Activated naive CD8-positive, alpha-beta T cell treated with anti-CD3 and anti-CD28 coated beads, Interleukin-2, amount 50 U/mL, for 24 hours (primary cell): ENCODE data around the gene FTO.

ENCODE experiments used
- ATAC-seq: fragments of 150-1000 bp; cut with Tn5 transposase; one replicate; pipeline ENCODE4 v1.10.0; 2021
- DNase-seq: peaks from one replicate; pipeline ENCODE4 v3.0.0; 2021
- H3K27ac Mint-ChIP-seq: one replicate; pipeline ENCODE4 v1.8.0; 2021; ENCODE audit warnings: mild to moderate bottlenecking, mixed read lengths
- H3K27me3 Mint-ChIP-seq: one replicate; pipeline ENCODE4 v1.8.0; 2021; ENCODE audit warnings: mixed read lengths
- H3K36me3 Mint-ChIP-seq: one replicate; pipeline ENCODE4 v1.8.0; 2021; ENCODE audit warnings: low read depth, mixed read lengths
- H3K4me1 Mint-ChIP-seq: one replicate; pipeline ENCODE4 v1.8.0; 2021; ENCODE audit warnings: mixed read lengths
- H3K4me3 Mint-ChIP-seq: one replicate; pipeline ENCODE4 v1.8.0; 2021; ENCODE audit warnings: mild to moderate bottlenecking, moderate library complexity, mixed read lengths
- H3K9me3 Mint-ChIP-seq: one replicate; pipeline ENCODE4 v1.8.0; 2021; ENCODE audit warnings: mixed read lengths

FTO gene

GRCh38 chr16:53804467-53804866 is 100.5 kb downstream of the FTO start:
- no peak overlapping the region for H3K27ac Mint-ChIP-seq

GRCh38 chr16:53805113-53805512 is 101.2 kb downstream of the FTO start:
- Mint-ChIP-seq H3K27me3 (no peaks in the 10 kb centered on the region), H3K36me3 (peaks cover 4% of the 10 kb centered on the region), H3K9me3 (no peaks in the 10 kb centered on the region), H3K4me3 (no peak overlapping the region), H3K27ac (no peak overlapping the region), H3K4me1 (peaks cover 14% of the 10 kb centered on the region)
- no peak for ATAC-seq
- no peak for DNase-seq

More at GRCh38 chr16:53804467-53804866, 100.5 kb downstream of the FTO start:
- H3K4me1 Mint-ChIP-seq, result peaks cover 14% of the 10 kb centered on the region
- H3K4me3 Mint-ChIP-seq, result no peak overlapping the region
- no peak for DNase-seq
- H3K9me3 Mint-ChIP-seq, result no peaks in the 10 kb centered on the region
- H3K27me3 Mint-ChIP-seq, result no peaks in the 10 kb centered on the region
- no peak for ATAC-seq
- peaks cover 4% of the 10 kb centered on the region for H3K36me3 Mint-ChIP-seq

GRCh38 chr16:53805752-53806151 is 101.8 kb downstream of the FTO start:
- Mint-ChIP-seq H3K27ac (no peak overlapping the region), H3K9me3 (no peaks in the 10 kb centered on the region), H3K27me3 (no peaks in the 10 kb centered on the region), H3K36me3 (peaks cover 10% of the 10 kb centered on the region), H3K4me1 (peaks cover 17% of the 10 kb centered on the region), H3K4me3 (no peak overlapping the region)
- ATAC-seq (no peak), DNase-seq (no peak)

GRCh38 chr16:53809088-53809932 is 105.4 kb downstream of the FTO start:
- Mint-ChIP-seq H3K27me3 (no peaks in the 10 kb centered on the region), H3K4me3 (no peak overlapping the region), H3K27ac (no peak overlapping the region), H3K36me3 (peaks cover 28% of the 10 kb centered on the region), H3K9me3 (no peaks in the 10 kb centered on the region), H3K4me1 (peaks cover 14% of the 10 kb centered on the region)
- no peak for ATAC-seq
- no peak for DNase-seq

GRCh38 chr16:53812914-53813313 is 109.0 kb downstream of the FTO start:
- Mint-ChIP-seq H3K4me3 (no peak overlapping the region), H3K27me3 (no peaks in the 10 kb centered on the region), H3K36me3 (peaks cover 52% of the 10 kb centered on the region), H3K27ac (no peak overlapping the region), H3K9me3 (no peaks in the 10 kb centered on the region), H3K4me1 (peaks cover 7% of the 10 kb centered on the region)
- DNase-seq (no peak), ATAC-seq (no peak)

GRCh38 chr16:53814801-53815200 is 110.8 kb downstream of the FTO start:
- no peaks in the 10 kb centered on the region for H3K9me3 Mint-ChIP-seq
- DNase-seq (no peak), ATAC-seq (no peak)
- H3K4me1 Mint-ChIP-seq, result peaks cover 10% of the 10 kb centered on the region
- no peak overlapping the region for H3K4me3 Mint-ChIP-seq
- no peaks in the 10 kb centered on the region for H3K27me3 Mint-ChIP-seq
- H3K36me3 Mint-ChIP-seq, result peaks cover 52% of the 10 kb centered on the region
- no peak overlapping the region for H3K27ac Mint-ChIP-seq

GRCh38 chr16:53816211-53816836 is 112.4 kb downstream of the FTO start:
- ATAC-seq (no peak), DNase-seq (no peak)
- Mint-ChIP-seq H3K27me3 (no peaks in the 10 kb centered on the region), H3K9me3 (no peaks in the 10 kb centered on the region), H3K36me3 (peaks cover 43% of the 10 kb centered on the region), H3K4me3 (no peak overlapping the region), H3K4me1 (peaks cover 11% of the 10 kb centered on the region), H3K27ac (no peak overlapping the region)

GRCh38 chr16:53817117-53817755 is 113.3 kb downstream of the FTO start:
- peaks cover 40% of the 10 kb centered on the region for H3K36me3 Mint-ChIP-seq
- H3K9me3 Mint-ChIP-seq, result no peaks in the 10 kb centered on the region
- DNase-seq (no peak), ATAC-seq (no peak)
- H3K4me3 Mint-ChIP-seq, result no peak overlapping the region
- peaks cover 17% of the 10 kb centered on the region for H3K4me1 Mint-ChIP-seq
- no peaks in the 10 kb centered on the region for H3K27me3 Mint-ChIP-seq
- no peak overlapping the region for H3K27ac Mint-ChIP-seq

GRCh38 chr16:53817812-53818550 is 114.0 kb downstream of the FTO start:
- H3K4me1 Mint-ChIP-seq, result peaks cover 17% of the 10 kb centered on the region
- H3K27me3 Mint-ChIP-seq, result no peaks in the 10 kb centered on the region
- DNase-seq, result no peak
- no peak overlapping the region for H3K4me3 Mint-ChIP-seq
- no peak for ATAC-seq
- H3K36me3 Mint-ChIP-seq, result peaks cover 37% of the 10 kb centered on the region
- no peak overlapping the region for H3K27ac Mint-ChIP-seq
- no peaks in the 10 kb centered on the region for H3K9me3 Mint-ChIP-seq

GRCh38 chr16:53821487-53821886 is 117.5 kb downstream of the FTO start:
- H3K4me1 Mint-ChIP-seq, result peaks cover 16% of the 10 kb centered on the region
- ATAC-seq (peak; percentile 43), DNase-seq (no peak)
- H3K36me3 Mint-ChIP-seq, result peaks cover 17% of the 10 kb centered on the region
- no peak overlapping the region for H3K27ac Mint-ChIP-seq
- H3K27me3 Mint-ChIP-seq, result no peaks in the 10 kb centered on the region
- H3K4me3 Mint-ChIP-seq, result no peak overlapping the region
- H3K9me3 Mint-ChIP-seq, result no peaks in the 10 kb centered on the region

- Mint-ChIP-seq H3K27ac (no peak overlapping the region), H3K4me1 (peaks cover 14% of the 10 kb centered on the region), H3K9me3 (no peaks in the 10 kb centered on the region), H3K4me3 (no peak overlapping the region), H3K27me3 (no peaks in the 10 kb centered on the region), H3K36me3 (peaks cover 17% of the 10 kb centered on the region)
- ATAC-seq (no peak), DNase-seq (no peak)
Observed at GRCh38 chr16:53821957-53822625, 118.1 kb downstream of the FTO start.

- Mint-ChIP-seq H3K27ac (no peak overlapping the region), H3K36me3 (peaks cover 18% of the 10 kb centered on the region), H3K4me1 (peaks cover 13% of the 10 kb centered on the region), H3K4me3 (no peak overlapping the region), H3K27me3 (no peaks in the 10 kb centered on the region), H3K9me3 (no peaks in the 10 kb centered on the region)
- DNase-seq (no peak), ATAC-seq (no peak)
Observed at GRCh38 chr16:53822936-53823529, 119.1 kb downstream of the FTO start.

- no peaks in the 10 kb centered on the region for H3K27me3 Mint-ChIP-seq
- no peak for DNase-seq
- no peak overlapping the region for H3K4me3 Mint-ChIP-seq
- ATAC-seq, result no peak
- H3K4me1 Mint-ChIP-seq, result peaks cover 3% of the 10 kb centered on the region
- H3K9me3 Mint-ChIP-seq, result no peaks in the 10 kb centered on the region
- H3K27ac Mint-ChIP-seq, result no peak overlapping the region
- H3K36me3 Mint-ChIP-seq, result peaks cover 34% of the 10 kb centered on the region
Observed at GRCh38 chr16:53826658-53827057, 122.7 kb downstream of the FTO start.

GRCh38 chr16:53827741-53828140 is 123.8 kb downstream of the FTO start:
- H3K27ac Mint-ChIP-seq, result no peak overlapping the region
- DNase-seq, result no peak
- no peaks in the 10 kb centered on the region for H3K4me1 Mint-ChIP-seq
- no peak for ATAC-seq
- H3K36me3 Mint-ChIP-seq, result peaks cover 38% of the 10 kb centered on the region
- no peaks in the 10 kb centered on the region for H3K27me3 Mint-ChIP-seq
- no peak overlapping the region for H3K4me3 Mint-ChIP-seq
- H3K9me3 Mint-ChIP-seq, result peaks cover 2% of the 10 kb centered on the region
